ENCODE results near the gene MSH5.

GRCh38 chr6:31767096-31767645 is 27.4 kb downstream of the MSH5 start:
- no peak for TF ChIP-seq CTCF (conservative IDR thresholded peaks at IDR 0.05; ENCODE audit: low read length)
- no peak for TF ChIP-seq EZH2phosphoT487 (IDR thresholded peaks at IDR 0.05; ENCODE audit: borderline replicate concordance, low read depth, low read length)

Data from OCI-LY7 (cell line).